Measurements from ENCODE around the gene MYH14.

The MYH14 gene

DNA sequence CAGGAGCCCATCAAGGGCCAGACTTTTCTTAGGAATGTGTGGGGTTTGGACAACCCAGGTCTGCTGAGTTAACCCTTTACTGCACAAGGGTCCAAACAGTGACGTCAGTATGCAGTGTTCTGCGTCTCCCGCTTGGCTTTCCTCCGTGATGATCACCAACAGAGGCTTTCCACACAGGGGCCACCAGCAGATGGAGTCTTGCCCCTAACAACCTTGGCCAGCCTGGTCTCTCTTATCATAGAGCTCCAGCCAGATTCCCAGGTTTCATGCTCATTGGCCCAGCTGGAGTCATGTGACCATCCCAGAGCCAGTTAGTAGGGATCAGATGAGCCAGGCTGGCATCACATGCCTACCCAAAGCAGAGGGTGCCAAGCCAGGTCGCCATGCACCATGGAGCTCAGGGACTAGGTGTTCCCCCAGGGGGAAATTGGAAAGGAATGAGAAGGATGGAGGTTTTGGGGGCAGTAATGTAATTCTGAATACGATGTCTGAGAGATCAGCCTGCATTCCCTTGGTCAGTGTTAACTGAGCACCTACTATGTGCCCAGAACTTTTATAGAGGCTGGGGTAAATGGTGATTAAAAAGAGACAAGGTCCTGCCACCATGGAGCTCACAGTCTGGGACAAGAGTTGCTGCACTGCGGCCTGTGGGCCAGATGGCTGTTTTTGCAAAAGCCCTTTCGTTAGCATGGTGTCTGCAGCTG lies 61.2 kb downstream of the MYH14 start:
- no peak for DNase-seq

DNA sequence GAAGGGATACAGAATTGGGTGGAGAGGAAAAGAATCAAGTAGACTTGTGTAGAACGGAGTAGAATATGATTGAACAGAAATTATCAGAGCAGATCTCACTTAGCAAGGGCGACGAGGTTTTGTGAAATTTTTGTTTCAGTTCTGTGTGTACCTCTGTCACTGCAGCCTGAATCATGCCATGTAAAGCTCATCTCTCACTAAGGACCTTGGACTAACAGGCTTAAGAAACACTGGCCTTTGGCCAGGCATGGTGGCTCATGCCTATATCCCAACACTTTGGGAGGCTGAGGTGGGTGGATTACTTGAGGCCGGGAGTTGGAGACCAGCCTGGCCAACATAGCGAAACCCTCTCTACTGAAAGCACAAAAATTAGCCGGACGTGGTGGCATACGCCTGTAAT lies 62.6 kb downstream of the MYH14 start:
- no peak for DNase-seq

DNA sequence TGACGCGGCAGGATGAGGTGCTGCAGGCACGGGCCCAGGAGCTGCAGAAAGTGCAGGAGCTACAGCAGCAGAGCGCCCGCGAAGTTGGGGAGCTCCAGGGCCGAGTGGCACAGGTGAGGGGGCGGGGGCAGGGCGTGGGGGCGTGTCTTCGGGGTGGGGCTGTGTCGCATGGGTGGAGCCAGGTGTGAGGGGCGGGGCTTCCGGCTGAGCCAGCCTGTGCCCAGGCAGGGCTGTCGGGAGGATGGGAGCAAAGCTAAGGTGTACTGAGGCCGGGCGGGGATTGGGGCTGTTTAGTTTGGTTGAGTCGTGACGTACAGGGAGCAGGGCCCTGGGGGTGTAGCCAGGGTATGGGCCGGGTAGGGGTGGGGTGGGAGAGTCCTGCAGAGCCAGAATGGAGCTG lies 63.5 kb downstream of the MYH14 start:
- no peak for DNase-seq

DNA sequence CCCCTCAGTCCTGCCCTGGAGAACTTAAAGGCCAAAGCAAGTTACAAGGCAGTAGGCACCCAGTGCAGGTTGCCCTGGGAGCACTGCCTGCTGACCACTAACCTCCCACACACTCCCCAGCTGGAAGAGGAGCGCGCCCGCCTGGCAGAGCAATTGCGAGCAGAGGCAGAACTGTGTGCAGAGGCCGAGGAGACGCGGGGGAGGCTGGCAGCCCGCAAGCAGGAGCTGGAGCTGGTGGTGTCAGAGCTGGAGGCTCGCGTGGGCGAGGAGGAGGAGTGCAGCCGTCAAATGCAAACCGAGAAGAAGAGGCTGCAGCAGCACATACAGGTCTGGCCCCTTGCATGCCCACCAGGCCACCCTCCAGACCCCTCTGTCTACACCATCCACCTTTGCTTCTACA lies 64.6 kb downstream of the MYH14 start:
- no peak for DNase-seq

DNA sequence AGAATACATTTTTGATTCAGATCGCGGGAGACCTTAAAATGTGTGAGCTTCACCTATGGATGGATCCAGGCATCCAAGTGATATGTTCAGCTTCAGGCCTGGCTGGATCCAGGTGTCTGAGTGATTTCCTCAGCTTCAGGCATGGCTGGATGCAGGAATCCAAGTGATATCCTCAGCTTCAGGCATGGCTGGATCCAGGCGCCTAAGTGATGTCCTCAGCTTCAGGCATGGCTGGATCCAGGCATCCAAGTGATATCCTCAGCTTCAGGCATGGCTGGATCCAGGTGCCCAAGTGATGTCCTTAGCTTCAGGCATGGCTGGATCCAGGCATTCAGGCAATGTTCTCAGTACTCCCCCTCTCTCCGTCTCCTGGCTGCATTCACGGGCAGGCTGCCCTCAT lies 65.1 kb downstream of the MYH14 start:
- DNase-seq = no peak

DNA sequence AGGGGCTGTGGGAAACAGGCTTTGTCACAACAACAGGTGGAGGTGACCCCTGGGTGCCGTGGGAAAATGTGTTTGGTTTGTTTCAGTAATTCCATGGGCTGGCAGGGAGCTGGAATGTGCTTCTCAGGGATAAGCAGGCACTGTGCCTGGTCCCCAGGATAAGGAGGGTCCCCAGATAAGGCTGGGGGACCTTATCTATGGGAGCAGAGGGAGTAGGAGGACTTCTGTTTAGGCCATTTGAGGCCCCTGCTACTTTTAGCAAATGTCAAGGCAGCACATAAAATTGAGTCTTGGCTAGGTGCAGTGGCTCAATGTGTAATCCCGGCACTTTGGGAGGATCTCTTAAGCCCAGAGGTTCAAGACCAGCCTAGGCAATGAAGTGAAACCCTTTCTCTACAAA lies 66.2 kb downstream of the MYH14 start:
- DNase-seq = no peak

DNA sequence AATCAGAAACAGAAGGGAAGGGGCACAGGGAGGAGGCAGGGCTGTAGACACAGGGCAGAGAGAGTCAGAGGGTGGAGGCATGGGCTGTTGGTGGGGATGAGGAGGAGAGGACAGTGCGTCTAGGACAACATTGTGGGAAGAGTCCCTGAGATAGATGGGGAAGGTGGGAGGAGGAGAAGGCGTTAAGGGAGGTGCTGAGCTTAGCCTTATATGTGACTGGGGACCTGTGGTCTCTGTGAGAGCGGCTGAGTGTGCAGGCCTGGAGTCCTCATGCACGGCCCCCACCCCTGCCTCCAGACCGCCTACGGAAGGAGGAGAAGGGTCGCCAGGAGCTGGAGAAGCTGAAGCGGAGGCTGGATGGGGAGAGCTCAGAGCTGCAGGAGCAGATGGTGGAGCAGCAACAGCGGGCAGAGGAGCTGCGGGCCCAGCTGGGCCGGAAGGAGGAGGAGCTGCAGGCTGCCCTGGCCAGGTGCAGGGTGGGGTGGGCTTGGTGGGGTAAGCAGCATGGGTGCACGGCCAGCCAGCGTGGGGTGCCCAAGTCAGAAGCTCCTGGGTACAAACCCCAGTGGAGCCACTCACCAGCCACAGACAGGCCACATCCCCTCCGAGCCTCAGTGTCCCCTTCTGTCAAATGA lies 69.0 kb downstream of the MYH14 start:
- DNase-seq = no peak

DNA sequence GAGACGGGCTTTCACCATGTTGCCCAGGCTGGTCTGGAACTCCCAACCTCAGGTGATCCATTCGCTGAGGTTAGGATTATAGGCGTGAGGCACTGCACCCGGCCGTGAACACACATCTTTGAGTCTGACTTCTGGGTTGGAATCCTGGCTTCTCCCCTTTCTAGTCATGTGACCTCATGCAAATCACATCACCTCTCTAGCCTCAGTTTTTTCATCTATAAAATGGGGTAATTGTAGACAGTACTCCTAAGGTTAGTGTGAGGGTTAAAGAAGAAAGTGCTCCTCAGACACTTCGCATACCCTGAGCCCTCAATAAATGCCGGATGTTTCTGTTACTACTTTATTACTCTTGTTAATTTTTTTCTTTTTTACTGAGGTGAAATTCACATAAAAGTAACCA lies 70.4 kb downstream of the MYH14 start:
- DNase-seq = no peak

DNA sequence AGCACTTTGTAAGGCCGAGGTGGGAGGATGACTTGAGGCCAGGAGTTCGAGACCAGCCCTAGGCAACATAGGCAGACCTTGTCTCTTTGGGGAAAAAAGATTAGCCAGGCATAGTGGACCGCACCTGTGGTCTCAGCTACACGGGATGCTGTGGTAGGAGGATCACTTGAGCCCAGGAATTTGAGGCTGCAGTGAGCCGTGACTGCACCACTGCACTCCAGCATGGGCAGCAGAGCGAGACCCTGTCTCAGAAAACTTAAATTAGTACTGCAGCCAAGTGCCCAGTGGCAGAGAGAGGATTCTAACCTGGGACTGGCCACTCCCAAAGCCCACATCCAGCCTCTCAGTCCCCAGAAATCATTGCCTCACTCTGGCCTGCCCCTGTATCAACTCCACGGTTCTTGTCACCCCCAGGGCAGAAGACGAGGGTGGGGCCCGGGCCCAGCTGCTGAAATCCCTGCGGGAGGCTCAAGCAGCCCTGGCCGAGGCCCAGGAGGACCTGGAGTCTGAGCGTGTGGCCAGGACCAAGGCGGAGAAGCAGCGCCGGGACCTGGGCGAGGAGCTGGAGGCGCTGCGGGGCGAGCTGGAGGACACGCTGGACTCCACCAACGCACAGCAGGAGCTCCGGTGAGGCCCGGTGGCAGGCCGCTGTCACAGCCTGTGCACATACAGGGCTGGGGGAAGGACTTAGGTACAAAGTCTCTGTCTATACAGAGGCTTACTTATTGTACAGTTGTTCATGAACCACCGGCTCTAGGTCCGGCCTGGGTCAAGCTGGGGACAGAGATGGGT lies 72.4 kb downstream of the MYH14 start:
- no peak for DNase-seq

DNA sequence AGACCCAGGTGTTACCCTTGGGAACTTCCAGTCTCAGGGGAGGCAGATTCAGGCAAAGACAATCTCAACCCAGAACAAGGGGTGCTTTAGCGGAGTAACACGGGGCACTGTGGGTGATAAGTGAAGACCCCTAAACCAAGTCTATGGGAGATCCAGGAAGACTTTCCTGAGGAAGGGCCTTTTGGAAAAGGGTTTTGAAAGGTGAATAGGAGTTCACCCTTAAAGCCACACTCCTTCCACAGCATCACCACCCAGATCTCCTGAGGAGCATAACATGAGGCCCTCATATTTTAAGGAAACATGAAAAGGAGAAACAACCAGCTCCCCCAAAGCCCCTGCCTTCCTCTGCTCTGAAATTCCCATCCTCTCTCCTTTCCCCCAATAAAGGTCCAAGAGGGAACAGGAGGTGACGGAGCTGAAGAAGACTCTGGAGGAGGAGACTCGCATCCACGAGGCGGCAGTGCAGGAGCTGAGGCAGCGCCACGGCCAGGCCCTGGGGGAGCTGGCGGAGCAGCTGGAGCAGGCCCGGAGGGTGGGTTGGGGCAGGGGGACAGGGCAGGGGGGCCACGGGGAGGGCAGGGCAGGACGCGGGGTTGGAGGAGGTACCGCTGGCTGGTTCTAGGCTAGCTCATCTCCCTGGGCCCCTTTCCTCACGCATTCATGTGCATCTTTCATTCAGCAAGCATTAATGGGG lies 73.1 kb downstream of the MYH14 start:
- no peak for DNase-seq

DNA sequence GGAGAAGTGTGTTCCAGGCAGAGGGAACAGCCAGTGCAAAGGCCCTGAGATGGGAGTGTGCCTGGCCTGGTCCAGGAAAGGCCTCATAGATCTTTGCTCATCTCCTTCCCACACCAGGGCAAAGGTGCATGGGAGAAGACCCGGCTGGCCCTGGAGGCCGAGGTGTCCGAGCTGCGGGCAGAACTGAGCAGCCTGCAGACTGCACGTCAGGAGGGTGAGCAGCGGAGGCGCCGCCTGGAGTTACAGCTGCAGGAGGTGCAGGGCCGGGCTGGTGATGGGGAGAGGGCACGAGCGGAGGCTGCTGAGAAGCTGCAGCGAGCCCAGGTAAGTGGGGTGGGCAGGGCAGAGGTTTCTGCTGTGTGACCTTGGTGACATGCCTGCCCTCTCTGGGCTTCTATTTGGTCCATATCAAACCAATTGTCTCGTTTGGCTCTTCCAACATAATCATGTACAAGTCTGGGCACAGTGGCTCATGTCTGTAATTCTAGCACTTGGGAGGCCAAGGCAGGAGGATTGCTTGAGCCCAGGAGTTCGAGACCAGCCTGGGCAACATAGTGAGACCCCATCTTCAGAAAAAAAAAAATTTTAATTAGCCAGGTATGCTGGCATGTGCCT lies 74.7 kb downstream of the MYH14 start:
- no peak for DNase-seq

DNA sequence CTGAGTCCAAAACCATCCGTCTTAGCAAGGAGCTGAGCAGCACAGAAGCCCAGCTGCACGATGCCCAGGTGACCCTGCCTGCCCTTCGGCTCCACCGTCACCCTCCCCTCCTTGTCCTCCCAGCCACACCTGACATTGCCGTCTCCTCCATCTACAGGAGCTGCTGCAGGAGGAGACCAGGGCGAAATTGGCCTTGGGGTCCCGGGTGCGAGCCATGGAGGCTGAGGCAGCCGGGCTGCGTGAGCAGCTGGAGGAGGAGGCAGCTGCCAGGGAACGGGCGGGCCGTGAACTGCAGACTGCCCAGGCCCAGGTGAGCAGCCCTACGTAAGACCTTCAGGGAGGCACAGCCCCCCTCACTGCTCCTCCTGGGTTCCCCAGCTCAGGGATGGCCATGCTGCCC lies 76.7 kb downstream of the MYH14 start:
- no peak for DNase-seq

DNA sequence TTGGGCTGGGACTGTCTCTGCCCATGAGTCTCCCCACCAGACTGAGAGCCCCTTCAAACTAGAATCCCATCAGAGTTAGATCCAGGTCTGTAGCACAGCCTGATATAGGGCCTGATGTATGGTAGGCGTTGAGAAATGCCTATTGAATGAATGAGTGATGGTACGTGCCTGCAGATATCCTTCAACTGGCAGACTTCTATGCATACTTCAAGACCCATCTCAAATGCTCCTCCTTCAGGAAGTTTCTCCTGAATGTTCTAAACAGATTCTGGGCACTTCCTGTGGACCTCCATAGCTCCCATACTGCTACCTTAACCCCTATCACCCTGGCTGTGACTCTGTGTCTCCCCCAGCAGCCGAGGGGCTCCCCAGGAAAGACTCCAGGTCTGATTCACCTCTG lies 77.6 kb downstream of the MYH14 start:
- no peak for DNase-seq

DNA sequence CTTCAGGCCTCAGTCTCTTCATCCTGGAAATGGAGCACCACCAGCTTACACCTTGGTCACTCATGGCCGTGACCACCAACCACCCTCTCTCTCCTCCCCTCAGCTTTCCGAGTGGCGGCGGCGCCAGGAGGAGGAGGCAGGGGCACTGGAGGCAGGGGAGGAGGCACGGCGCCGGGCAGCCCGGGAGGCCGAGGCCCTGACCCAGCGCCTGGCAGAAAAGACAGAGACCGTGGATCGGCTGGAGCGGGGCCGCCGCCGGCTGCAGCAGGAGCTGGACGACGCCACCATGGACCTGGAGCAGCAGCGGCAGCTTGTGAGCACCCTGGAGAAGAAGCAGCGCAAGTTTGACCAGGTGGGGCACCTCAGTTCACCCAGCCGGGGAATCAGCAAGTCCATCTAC lies 78.1 kb downstream of the MYH14 start:
- DNase-seq = no peak

DNA sequence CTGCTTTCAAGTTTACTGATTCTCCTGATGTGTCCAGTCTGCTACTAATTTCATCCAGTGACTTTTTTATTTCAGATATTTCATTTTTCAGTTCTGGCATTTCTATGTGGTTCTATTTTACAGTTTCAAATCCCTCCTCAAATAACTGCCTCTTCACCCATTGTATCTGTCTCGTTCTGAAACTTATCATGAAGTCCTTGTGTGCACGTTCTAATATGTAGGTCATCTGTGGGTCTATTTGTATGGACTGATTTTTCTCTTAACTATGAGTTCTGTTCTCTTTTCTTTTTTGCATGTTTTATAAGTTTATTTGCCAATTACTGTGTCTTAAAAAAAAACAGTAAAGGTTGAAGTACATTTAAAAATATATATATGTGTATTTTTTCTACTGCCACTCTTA lies 82.4 kb downstream of the MYH14 start:
- DNase-seq = no peak

DNA sequence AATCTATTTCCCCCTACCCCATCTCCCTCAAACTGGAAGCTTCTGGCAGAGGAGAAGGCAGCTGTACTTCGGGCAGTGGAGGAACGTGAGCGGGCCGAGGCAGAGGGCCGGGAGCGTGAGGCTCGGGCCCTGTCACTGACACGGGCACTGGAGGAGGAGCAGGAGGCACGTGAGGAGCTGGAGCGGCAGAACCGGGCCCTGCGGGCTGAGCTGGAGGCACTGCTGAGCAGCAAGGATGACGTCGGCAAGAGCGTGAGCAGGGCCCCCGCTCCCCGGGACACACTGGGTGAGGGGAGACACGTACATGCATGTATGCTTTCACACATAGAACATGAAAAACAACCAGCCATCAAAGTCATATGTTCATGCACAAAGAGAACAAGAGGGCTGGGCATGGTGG lies 83.0 kb downstream of the MYH14 start:
- no peak for DNase-seq

DNA sequence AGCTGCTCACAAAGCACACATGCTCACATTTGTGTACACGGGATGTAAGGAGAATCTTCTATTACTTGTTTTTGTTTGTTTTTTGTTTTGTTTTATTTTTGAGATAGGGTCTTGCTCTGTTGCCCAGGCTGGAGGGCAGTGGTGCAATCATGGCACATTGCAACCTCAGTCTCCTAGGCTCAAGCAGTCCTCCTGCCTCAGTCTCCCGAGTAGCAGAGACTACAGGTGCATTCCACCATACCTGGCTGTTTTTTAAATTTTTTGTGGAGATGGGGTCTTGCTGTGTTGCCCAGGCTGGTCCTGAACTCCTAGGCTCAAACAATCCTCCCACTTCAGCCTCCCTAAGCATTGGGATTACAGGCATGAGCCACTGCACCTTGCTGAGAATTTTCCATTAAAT lies 83.9 kb downstream of the MYH14 start:
- no peak for DNase-seq

DNA sequence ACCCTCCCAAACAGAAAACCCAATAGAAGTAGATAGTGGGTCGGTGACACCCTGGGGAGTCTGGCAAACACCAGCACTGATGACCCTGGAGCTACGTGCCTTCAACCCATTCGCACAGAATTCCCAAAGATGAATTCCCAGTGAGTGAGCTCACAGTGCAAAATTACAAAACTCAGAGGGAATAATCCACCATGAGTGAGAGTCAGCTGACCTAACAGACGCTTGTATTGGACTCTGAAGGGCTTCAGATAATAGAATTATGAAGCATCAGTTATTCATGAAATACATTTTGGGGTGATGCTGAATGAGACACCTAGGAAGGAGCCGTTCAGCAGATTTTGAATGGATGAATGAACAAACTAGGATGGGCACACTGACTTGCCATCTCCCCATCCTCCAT lies 85.5 kb downstream of the MYH14 start:
- DNase-seq = no peak

DNA sequence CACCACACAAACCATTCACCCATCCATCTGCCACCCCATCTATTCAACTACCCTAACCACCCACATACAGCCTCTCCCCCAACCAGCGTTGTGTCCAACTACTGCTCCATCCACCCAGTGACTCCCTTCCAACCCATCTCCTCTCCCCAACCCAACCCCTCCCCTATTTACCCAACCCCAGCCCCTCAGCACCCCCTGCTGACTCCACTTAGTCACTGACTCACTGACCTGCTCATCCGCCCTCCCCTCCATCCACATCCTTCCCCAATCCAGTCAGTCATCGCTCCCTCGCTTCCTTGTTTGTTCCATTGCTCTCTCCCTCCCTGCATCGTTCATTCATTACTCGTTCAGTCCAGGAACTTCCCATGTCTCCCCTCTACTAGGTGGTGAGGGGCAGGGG lies 86.6 kb downstream of the MYH14 start:
- DNase-seq = no peak

DNA sequence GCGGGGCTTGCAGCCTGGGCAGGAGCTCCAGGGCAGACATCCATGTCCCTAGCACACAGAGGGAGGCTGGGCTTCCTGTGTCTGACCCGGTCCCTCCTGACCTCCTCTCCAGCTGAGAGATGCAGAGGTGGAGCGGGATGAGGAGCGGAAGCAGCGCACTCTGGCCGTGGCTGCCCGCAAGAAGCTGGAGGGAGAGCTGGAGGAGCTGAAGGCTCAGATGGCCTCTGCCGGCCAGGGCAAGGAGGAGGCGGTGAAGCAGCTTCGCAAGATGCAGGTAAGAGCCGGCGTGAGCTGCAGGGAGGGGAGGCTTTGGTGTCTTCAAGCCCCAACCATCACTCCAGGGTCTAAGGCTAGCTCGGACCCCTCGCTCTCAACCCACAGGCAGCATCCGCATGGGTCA lies 87.4 kb downstream of the MYH14 start:
- no peak for DNase-seq

DNA sequence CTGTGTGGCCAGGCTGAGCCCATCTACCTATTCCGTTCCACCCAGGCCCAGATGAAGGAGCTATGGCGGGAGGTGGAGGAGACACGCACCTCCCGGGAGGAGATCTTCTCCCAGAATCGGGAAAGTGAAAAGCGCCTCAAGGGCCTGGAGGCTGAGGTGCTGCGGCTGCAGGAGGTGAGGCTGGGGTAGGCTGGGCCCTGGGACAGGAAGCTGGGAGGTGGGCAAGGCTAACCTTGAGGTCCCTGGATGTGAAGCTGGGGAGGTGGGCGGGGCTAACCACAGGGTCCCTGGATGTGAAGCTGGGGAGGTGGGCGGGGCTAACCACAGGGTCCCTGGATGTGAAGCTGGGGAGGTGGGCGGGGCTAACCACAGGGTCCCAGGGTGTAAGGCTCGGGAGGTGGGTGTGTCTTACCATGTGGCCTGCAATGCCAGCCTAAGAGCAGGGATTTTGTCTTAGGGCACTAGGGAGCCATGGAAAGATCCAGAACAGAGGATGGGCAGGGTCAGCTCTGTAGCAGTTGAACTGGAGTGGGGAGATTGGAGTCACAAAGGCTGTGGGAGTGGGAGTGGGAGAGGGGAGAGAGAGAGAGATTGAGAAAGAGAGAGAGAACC lies 88.9 kb downstream of the MYH14 start:
- DNase-seq = no peak

DNA sequence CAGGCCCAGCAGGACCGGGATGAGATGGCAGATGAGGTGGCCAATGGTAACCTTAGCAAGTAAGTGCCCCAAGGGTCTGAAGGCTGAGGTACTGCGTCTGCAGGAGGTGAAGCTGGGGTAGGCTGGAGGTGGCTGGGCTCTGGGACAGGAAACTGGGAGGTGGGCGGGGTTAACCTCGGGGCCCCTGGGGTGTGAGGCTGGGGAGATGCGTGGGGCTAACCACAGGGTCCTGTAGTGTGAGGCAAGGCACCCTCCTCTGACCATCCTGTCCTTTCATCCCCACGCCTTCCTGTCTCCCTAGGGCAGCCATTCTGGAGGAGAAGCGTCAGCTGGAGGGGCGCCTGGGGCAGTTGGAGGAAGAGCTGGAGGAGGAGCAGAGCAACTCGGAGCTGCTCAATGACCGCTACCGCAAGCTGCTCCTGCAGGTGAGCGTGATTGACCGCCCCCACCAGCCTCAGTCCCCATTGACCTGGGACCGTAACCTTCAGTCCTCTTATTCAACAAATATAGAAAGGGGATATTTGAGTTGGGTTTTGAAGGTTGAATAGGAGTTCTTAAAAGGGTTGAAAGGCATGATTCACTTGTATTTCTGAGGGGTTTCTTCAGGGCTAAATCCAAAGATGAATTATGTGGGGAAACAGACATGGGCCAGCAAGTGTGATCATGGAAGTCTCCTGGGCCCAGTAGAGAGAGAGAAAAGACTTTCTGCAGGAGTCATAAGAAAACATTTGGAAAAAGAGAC lies 90.0 kb downstream of the MYH14 start:
- DNase-seq = no peak

Data from activated CD4-positive, alpha-beta T cell treated with anti-CD3 and anti-CD28 coated beads for 1 hour (primary cell).